NCI-H748 (cell line): ENCODE measurements around the gene MYH15.

ENCODE experiments used
- DNase-seq: peaks from one replicate; lab custom pipeline; 2025; ENCODE audit not compliant: unreplicated experiment; lab: John Stamatoyannopoulos, UW

The MYH15 gene

GRCh38 chr3:108416111-108416869 is 94.1 kb downstream of the MYH15 start:
- DNase-seq: no peak

GRCh38 chr3:108415661-108416060 is 94.7 kb downstream of the MYH15 start:
- DNase-seq: no peak

DNA sequence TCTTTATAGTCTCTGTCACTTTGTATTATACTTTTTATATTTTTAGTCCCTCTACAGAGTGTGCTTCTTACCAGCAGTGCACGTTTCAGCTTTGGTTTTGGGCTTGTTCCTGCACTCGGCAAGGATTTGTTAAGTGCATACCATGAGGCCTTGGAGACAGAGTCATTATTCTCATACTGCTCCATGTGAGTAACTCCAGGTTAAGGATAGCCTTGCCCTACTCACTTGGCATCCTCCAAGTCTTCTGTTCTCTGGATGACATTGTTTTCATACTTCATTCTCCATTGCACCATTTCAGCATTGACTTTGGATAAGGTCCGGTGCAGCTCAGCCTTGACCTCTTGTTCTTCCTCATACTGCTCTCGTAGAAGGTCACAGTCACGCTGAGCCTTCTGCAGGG is 96.4 kb downstream of the MYH15 start:
- DNase-seq: no peak

DNA sequence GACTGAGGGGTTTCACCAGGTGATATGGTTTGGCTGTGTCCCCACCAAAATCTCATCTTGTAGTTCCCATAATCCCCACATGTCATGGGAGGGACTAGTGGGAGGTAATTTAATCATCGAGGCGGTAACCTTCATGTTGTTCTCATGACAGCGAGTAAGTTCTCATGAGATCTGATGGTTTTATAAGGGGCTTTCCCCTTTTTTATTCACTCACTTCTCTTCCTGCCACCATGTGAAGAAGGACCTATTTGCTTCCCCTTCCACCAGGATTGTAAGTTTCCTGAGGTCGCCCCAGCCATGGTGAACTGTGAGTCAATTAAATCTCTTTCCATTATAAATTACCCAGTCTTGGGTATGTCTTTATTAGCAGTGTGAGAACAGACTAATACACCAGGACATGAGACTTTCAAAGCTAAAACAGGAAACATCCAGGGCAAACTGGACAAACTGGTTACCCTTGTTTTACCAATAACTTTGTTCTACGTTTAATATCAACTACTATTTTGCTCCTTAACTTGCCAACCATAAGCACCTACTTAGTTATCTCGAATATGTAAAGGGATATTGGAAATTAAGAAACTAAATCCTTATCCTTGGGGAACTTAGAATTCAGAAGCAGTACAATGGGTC is 98.2 kb downstream of the MYH15 start:
- peak; percentile 18 for DNase-seq

DNA sequence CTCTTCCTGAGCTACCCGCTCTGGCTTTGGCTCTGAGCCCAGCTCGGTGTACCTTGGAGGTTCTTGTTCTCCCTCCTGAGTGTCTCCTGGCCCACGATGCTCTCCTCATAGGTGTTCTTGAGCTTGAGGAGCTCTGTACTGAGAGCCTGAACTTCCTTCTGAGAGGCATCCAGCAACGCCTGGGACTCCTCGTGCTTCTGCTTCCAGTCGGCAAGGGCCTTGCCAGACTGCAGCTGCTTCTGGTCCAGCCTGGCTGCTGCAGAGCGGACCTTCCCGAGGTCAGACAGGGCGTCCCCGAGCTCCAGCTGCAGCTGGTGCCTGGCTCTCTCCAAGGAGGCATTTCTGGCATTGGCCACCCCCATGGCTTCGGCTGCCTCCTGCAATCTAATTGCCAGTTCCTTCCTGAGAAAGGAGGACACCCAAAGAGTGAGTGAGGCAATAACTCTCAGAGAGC is 99.8 kb downstream of the MYH15 start:
- no peak for DNase-seq

- no peak for DNase-seq
Observed at GRCh38 chr3:108409800-108410178, 100.6 kb downstream of the MYH15 start.

DNA sequence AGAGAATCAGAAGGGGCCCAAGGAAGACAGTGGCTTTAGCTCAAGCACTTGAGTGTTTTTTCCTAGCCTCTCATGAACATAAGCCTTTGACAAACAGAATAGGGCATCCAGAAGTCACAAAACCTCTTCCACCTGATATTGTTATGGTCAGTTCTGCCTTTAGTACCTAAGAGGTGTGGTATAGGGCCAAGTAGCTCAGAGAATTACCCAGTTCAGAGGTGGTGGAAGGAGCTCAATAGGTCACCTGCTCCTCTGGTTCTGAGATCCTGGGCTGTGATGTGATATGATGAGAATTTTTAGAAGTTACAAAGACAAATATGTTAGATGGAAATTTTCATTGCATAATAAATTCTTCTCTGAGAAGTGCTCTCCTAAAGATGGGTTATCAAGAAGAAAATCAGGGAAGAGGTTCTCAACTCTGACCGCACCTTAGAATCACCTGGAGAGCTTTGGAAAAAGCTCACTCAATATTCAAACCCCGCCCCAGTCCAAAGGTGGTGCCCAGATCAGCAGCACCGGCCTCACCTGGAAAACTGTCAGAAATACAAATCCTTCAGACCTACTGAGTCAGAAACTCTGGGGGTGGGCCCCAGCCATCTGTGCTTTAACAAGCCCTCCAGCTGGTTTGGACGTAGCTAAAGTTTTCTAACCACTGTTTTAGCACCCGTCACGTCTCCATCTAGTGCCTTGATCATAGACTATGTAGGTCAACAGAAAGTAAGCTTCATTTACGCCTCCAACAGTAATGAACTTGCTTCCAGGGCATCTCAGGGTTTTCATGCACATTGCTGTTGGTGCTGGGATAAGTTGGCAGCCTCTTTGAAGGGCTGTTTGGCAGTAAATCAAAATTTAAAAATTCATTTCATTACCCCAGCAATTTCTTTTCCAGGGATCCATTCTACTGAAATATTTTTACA is 101.3 kb downstream of the MYH15 start:
- no peak for DNase-seq

DNA sequence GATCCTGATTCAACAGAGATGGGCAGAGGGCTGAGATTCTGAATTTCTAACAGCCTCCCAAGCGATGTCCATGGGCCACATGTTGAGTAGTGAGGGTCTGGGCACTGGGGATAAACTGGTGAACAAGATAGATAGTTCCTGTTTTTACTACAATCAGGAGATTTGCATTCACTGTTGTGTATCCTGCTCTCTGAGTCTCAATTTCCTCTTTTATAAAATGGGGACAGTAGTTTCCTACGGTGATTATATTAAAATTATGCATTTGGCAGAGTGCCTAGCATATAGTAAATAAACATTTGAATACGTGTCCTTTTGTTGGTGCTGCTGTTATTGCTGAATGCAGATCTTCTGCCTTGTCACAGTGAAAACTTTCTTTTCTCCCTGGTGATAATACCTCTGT is 102.5 kb downstream of the MYH15 start:
- DNase-seq: peak; percentile 42

- peak; percentile 78 for DNase-seq
Observed at GRCh38 chr3:108406661-108407206, 103.7 kb downstream of the MYH15 start.

- no peak for DNase-seq
Observed at GRCh38 chr3:108406063-108406660, 104.2 kb downstream of the MYH15 start.

- DNase-seq: no peak
Observed at GRCh38 chr3:108404368-108404767, 106.0 kb downstream of the MYH15 start.

GRCh38 chr3:108403686-108404345 is 106.6 kb downstream of the MYH15 start:
- DNase-seq: no peak

DNA sequence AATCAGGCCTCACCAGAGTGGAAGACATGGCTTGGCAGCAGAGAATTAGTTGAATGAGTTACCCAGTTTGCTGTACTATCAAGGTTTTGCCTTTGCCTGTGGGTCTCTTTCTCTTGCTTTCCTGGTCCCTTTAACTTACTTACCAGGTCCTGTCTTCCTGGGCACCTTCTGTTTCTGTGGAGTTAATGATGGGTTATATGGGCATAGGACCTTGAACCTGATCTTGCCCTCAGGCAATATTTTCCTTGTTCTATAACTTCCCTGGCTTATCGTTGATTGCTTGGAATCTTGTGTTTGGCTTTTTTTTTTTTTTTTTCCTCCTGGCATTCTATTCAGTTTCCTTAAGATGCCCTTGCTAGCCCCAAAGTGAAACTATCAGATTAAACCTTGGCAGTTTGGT is 107.2 kb downstream of the MYH15 start:
- no peak for DNase-seq

DNA sequence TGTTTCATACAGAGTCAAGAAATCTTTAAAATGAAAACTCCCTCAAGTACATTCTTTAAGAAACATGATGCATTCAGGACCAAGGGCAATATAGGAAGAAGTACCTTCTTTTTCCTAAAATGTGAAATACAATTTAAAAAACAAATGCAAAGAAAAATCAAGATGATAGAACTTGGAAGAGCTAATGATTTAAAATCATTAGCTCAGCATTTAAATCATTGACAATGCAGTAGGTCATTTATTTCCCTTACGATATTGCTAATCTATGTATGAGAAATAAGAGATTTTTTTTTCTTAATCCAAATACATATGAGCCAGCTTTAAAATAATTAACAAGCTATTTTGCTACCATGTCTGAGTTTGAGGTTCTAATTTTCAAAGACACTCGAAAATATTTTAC is 108.6 kb downstream of the MYH15 start:
- no peak for DNase-seq

- no peak for DNase-seq
Observed at GRCh38 chr3:108398510-108398909, 111.9 kb downstream of the MYH15 start.

DNA sequence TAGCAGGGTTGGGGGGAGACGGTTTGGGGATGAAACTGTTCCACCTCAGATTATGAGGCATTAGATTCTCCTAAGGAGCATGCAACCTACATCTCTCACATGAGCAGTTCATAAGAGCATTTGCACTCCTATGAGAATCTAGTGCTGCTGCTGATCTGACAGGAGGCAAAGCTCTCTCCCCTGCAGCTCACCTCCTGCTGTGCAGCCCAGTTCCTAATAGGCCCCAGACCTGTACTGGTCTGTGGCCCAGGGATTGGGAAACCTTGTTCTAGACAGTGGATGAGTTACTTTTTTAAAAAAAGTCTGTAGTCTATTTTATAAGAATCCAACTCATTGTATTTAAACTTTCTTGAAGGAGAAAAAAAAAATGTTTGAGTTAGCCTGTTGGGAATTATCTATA is 114.1 kb downstream of the MYH15 start:
- DNase-seq: no peak

- DNase-seq: no peak
Observed at GRCh38 chr3:108394563-108394962, 115.8 kb downstream of the MYH15 start.

GRCh38 chr3:108394016-108394415 is 116.4 kb downstream of the MYH15 start:
- DNase-seq: no peak

DNA sequence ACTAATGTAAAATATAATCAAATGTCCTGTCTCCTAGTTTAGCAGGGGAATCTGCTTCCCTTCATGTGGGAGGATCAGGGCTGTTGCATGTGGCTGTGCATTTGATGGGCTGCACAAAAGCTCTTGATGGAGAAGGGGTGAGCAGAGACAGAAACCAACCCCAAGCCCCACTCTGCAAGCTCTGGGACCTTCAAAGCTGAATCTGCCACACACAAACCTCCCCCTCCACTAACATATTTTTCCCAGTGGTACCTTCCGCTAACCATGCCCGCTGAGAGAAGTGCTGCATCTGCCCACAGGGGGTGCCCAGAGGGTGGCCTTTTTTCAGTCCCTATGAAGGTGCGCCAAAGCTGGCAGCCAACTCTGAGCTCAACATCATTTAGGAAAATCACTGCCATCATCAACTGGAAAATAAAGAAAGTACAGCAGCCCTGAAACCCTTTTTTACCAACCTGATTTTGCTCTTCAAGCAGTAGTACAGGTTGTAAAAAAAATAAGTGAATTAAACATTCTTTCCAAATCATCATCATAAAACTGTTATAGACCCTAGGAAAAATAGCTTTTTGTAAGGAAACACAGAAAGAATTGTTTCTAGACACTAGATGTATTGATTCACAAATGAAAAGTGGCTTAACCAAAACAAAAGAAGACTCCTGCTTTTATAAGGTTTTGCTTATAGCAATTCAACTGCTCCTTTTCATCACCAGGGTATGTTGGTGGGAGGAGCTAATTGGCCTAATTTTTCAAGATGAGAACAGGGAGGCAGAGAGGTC is 117.1 kb downstream of the MYH15 start:
- DNase-seq: peak; percentile 20
